H9 (cell line): Measurements from ENCODE around the gene FKBP10. TPM values are rescaled to one million over a fixed set of nuclear protein-coding genes. Genes with fewer than 3 reads are reported as not detected.

Experiments
- DNase-seq: peaks from one replicate; pipeline ENCODE4 v3.0.0-alpha.2; 2017
- H2AFZ ChIP-seq: one replicate; pipeline ENCODE4 v1.6.1; 2013; ENCODE audit warnings: mild to moderate bottlenecking, low read length, control low read depth, moderate library complexity
- H2AK5ac ChIP-seq: 2 replicates; pipeline ENCODE4 v1.6.1; 2013; ENCODE audit warnings: low read length, control low read depth, mixed read lengths; ENCODE audit not compliant: insufficient read length
- H2BK120ac ChIP-seq: one replicate; pipeline ENCODE4 v1.6.1; 2013; ENCODE audit warnings: low read depth, mild to moderate bottlenecking, low read length, control low read depth, inconsistent platforms; ENCODE audit not compliant: poor library complexity, severe bottlenecking
- H2BK12ac ChIP-seq: 2 replicates; pipeline ENCODE4 v1.6.1; 2013; ENCODE audit warnings: low read length, control low read depth, mixed read lengths, low read depth; ENCODE audit not compliant: insufficient read length
- H2BK15ac ChIP-seq: 2 replicates; pipeline ENCODE4 v1.6.1; 2013; ENCODE audit warnings: low read depth, low read length, control low read depth
- H2BK20ac ChIP-seq: one replicate; pipeline ENCODE4 v1.6.1; 2013; ENCODE audit warnings: low read depth, mild to moderate bottlenecking, low read length, control low read depth, inconsistent platforms; ENCODE audit not compliant: poor library complexity, severe bottlenecking
- H2BK5ac ChIP-seq: 2 replicates; pipeline ENCODE4 v1.6.1; 2013; ENCODE audit warnings: low read length, control low read depth, mixed read lengths; ENCODE audit not compliant: insufficient read length
- H3K14ac ChIP-seq: 2 replicates; pipeline ENCODE4 v1.6.1; 2013; ENCODE audit warnings: low read length, control low read depth; ENCODE audit not compliant: insufficient read depth
- H3K18ac ChIP-seq: 2 replicates; pipeline ENCODE4 v1.6.1; 2013; ENCODE audit warnings: low read depth, mild to moderate bottlenecking, mixed read lengths, low read length, control low read depth; ENCODE audit not compliant: insufficient read length
- H3K23ac ChIP-seq: 2 replicates; pipeline ENCODE4 v1.6.1; 2013; ENCODE audit warnings: low read length, control low read depth, mixed read lengths, low read depth; ENCODE audit not compliant: insufficient read length
- H3K23me2 ChIP-seq: 2 replicates; pipeline ENCODE4 v1.6.1; 2013; ENCODE audit warnings: low read depth, mild to moderate bottlenecking, mixed read lengths, low read length, control low read depth; ENCODE audit not compliant: insufficient read length, poor library complexity, severe bottlenecking
- H3K27ac ChIP-seq: 2 replicates; pipeline ENCODE4 v1.5.1; 2013; ENCODE audit warnings: low read length, control low read depth, mixed read lengths, low read depth; ENCODE audit not compliant: insufficient read length
- H3K27me3 ChIP-seq: 2 replicates; pipeline ENCODE4 v1.6.1; 2013; ENCODE audit warnings: low read length, control low read depth, inconsistent platforms; ENCODE audit not compliant: insufficient read depth
- H3K4ac ChIP-seq: 2 replicates; pipeline ENCODE4 v1.6.1; 2013; ENCODE audit warnings: low read depth, mild to moderate bottlenecking, control low read depth, inconsistent platforms, low read length, moderate library complexity
- H3K4me1 ChIP-seq: 2 replicates; pipeline ENCODE4 v1.6.1; 2013; ENCODE audit warnings: low read length, control low read depth, inconsistent platforms; ENCODE audit not compliant: insufficient read depth
- H3K4me2 ChIP-seq: 2 replicates; pipeline ENCODE4 v1.6.1; 2013; ENCODE audit warnings: low read length, control low read depth, mixed read lengths; ENCODE audit not compliant: insufficient read length, insufficient read depth
- H3K56ac ChIP-seq: 2 replicates; pipeline ENCODE4 v1.6.1; 2013; ENCODE audit warnings: low read depth, mild to moderate bottlenecking, mixed read lengths, low read length, control low read depth; ENCODE audit not compliant: insufficient read length
- H3K79me1 ChIP-seq: 2 replicates; pipeline ENCODE4 v1.6.1; 2013; ENCODE audit warnings: low read depth, mild to moderate bottlenecking, moderate library complexity, low read length, control low read depth, inconsistent platforms; ENCODE audit not compliant: insufficient read depth, poor library complexity, severe bottlenecking
- H3K79me2 ChIP-seq: 2 replicates; pipeline ENCODE4 v1.6.1; 2013; ENCODE audit warnings: low read length, control low read depth, inconsistent platforms; ENCODE audit not compliant: insufficient read depth
- H3K9ac ChIP-seq: 2 replicates; pipeline ENCODE4 v1.6.1; 2013; ENCODE audit warnings: low read length, control low read depth, mixed read lengths; ENCODE audit not compliant: insufficient read length; ENCODE audit errors: extremely low read depth
- H3K9me3 ChIP-seq: one replicate; pipeline ENCODE4 v1.6.1; 2013; ENCODE audit warnings: low read depth, low read length, inconsistent platforms; ENCODE audit not compliant: control insufficient read depth
- H3T11ph ChIP-seq: one replicate; pipeline ENCODE4 v1.6.1; 2013; ENCODE audit warnings: mild to moderate bottlenecking, low read length, control low read depth, inconsistent platforms
- H4K20me1 ChIP-seq: one replicate; pipeline ENCODE4 v1.6.1; 2013; ENCODE audit not compliant: control insufficient read depth, insufficient read length, insufficient read depth
- H4K5ac ChIP-seq: 2 replicates; pipeline ENCODE4 v1.6.1; 2013; ENCODE audit warnings: low read depth, mild to moderate bottlenecking, mixed read lengths, low read length, control low read depth; ENCODE audit not compliant: insufficient read length
- H4K8ac ChIP-seq: replicated peaks from 2 replicates; pipeline ENCODE4 v1.6.1; 2013; ENCODE audit warnings: low read length, control low read depth, mixed read lengths, low read depth; ENCODE audit not compliant: insufficient read length
- H4K91ac ChIP-seq: 2 replicates; pipeline ENCODE4 v1.6.1; 2013; ENCODE audit warnings: low read depth, mild to moderate bottlenecking, moderate library complexity, mixed read lengths, low read length, control low read depth; ENCODE audit not compliant: insufficient read length
- H3K27ac Mint-ChIP-seq, 3 experiments: 2 replicates in 2 of 3; 3 replicates in 1 of 3; pipeline ENCODE4 v1.8.0; 2020 to 2021; ENCODE audit warnings: mixed read lengths in 3 of 3, mild to moderate bottlenecking in 1 of 3, moderate library complexity in 1 of 3
- H3K27me3 Mint-ChIP-seq: 2 replicates; pipeline ENCODE4 v1.8.0; 2021; ENCODE audit warnings: low read depth, mild to moderate bottlenecking, moderate library complexity, mixed read lengths
- H3K36me3 Mint-ChIP-seq, 3 experiments: 2 replicates in 2 of 3; 3 replicates in 1 of 3; pipeline ENCODE4 v1.8.0; 2020 to 2021; ENCODE audit warnings: low read depth in 3 of 3, mixed read lengths in 3 of 3; ENCODE audit not compliant: insufficient read depth in 1 of 3
- H3K4me1 Mint-ChIP-seq, 2 experiments: 2 replicates each; pipeline ENCODE4 v1.8.0; 2020; ENCODE audit warnings: mixed read lengths in 2 of 2
- H3K4me3 Mint-ChIP-seq, 2 experiments: 2 replicates in 1 of 2; 3 replicates in 1 of 2; pipeline ENCODE4 v1.8.0; 2020 to 2021; ENCODE audit warnings: mild to moderate bottlenecking in 2 of 2, mixed read lengths in 2 of 2, moderate library complexity in 1 of 2
- H3K9me3 Mint-ChIP-seq, 2 experiments: 2 replicates in 1 of 2; 3 replicates in 1 of 2; pipeline ENCODE4 v1.8.0; 2020; ENCODE audit warnings: mild to moderate bottlenecking in 2 of 2, mixed read lengths in 2 of 2, moderate library complexity in 1 of 2
- CTCF ChIP-seq: fragments of 200-600 bp; sonication (generic); conservative IDR thresholded peaks from 3 replicates; pipeline ENCODE4 v1.8.0; 2021; ENCODE audit warnings: antibody characterized with exemption, mild to moderate bottlenecking
- WGBS: extraction: QIAGEN DNeasy Blood & Tissue Kit; methylation state at CpG from one replicate; pipeline ENCODE4 v1.1.7; 2013; ENCODE audit warnings: missing lambda C conversion rate, low lambda C conversion rate, mixed read lengths; ENCODE audit not compliant: insufficient read length; ENCODE audit errors: extremely low coverage; 5-methylcytosine and 5-hydroxymethylcytosine counted together
- total RNA-seq: library from RNA; stranded (reverse); gene quantifications from 2 replicates; pipeline ENCODE4 v1.2.1, GENCODE V29; 2021

The FKBP10 gene
- total RNA-seq, 1 experiment from 2014 or later, result 166 TPM

GRCh38 chr17:41870627-41871026 is 57.8 kb downstream of the FKBP10 start:
- Histone ChIP-seq H3K27me3 (no peaks in the 10 kb centered on the region), H3K18ac (no peak overlapping the region), H3K23me2 (no peaks in the 10 kb centered on the region), H2AK5ac (no peak overlapping the region), H3K4me2 (no peak overlapping the region), H3K23ac (no peak overlapping the region), H3T11ph (no peak overlapping the region), H3K4me1 (no peaks in the 10 kb centered on the region), H4K8ac (no peak overlapping the region), H2BK5ac (no peak overlapping the region), H3K4ac (no peak overlapping the region), H3K79me2 (no peaks in the 10 kb centered on the region), H4K20me1 (no peaks in the 10 kb centered on the region), H4K5ac (no peak overlapping the region), H3K56ac (no peak overlapping the region), H3K79me1 (no peaks in the 10 kb centered on the region), H4K91ac (no peak overlapping the region), H3K9me3 (no peaks in the 10 kb centered on the region), H3K27ac (no peak overlapping the region), H3K9ac (no peak overlapping the region), H2BK20ac (no peak overlapping the region), H2BK120ac (no peak overlapping the region), H2BK15ac (no peak overlapping the region), H2AFZ (no peak overlapping the region), H2BK12ac (no peak overlapping the region), H3K14ac (no peak overlapping the region)
- no peaks in the 10 kb centered on the region for H3K9me3 Mint-ChIP-seq
- no peak for TF ChIP-seq CTCF
- no peak overlapping the region for H3K4me3 Mint-ChIP-seq
- no peak for DNase-seq
- H3K27ac Mint-ChIP-seq, result no peak overlapping the region
- H3K36me3 Mint-ChIP-seq, result peaks cover 63 to 90% (median 83%) of the 10 kb centered on the region in 3 experiments
- no peaks in the 10 kb centered on the region for H3K27me3 Mint-ChIP-seq
- peaks cover 0 to under 1% of the 10 kb centered on the region in 2 experiments; a peak in 2 of 4 replicates for H3K4me1 Mint-ChIP-seq
- no CpG with 5 or more reads among the region's 7 CpGs for WGBS
